ENCODE measurements around the gene E2F2. TPM values are rescaled to one million over a fixed set of nuclear protein-coding genes. Genes with fewer than 3 reads are reported as not detected.
A peak's percentile ranks its signal among the peaks of the same experiment; 100 is the strongest.

E2F2 gene
- total and polyA plus RNA-seq, 2 experiments from 2014 or later: 0.51 to 1.2 TPM

DNA sequence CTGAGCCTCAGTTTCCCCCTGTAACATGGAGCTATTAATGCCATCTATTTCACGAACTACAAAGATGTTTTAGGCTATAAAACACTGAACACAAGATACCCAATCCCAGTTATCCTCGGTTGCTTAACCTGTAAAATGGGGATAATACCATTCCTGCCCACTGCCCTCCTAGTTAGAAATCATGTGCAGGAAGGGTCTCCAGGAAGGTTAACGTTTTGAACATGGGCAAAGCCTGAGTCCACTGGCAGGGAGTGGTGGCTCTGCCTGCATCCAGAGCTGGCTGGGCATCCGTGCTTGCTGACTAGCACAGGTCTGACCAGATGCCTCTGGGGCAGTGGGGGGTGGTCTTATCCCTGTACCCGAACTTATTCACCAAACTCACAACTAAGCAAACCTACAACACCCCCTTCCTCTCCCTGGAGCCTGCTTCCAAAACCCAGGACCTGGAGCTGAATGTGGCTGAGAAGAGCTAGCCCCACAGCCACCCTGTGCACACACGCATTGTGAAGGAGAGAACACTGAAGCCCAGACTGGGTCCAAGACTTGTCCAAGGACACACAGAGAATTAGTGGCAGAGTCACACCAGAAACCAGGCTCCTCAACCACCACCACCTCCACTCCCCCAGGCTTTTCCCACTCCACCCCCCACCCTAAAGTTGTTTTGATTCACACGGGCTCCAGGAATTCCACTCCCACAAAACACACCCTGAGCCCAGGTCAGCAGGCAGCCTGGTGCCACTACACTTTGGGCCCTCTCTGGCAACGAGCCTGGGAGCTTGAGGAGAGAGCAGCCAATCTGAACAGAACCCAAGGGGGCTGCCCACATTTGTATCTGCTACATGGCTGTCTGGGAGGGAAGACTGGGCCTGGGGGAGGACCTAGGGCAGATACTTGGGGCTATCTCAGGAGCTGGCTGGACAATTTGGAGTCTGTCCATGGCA lies 1.6 kb downstream of the E2F2 start:
- H3K27me3 ChIP-seq (replicated peaks; ENCODE audit: insufficient read depth): no peaks in the 10 kb centered on the region
- in situ Hi-C loops (cut with MboI): no loop called here

DNA sequence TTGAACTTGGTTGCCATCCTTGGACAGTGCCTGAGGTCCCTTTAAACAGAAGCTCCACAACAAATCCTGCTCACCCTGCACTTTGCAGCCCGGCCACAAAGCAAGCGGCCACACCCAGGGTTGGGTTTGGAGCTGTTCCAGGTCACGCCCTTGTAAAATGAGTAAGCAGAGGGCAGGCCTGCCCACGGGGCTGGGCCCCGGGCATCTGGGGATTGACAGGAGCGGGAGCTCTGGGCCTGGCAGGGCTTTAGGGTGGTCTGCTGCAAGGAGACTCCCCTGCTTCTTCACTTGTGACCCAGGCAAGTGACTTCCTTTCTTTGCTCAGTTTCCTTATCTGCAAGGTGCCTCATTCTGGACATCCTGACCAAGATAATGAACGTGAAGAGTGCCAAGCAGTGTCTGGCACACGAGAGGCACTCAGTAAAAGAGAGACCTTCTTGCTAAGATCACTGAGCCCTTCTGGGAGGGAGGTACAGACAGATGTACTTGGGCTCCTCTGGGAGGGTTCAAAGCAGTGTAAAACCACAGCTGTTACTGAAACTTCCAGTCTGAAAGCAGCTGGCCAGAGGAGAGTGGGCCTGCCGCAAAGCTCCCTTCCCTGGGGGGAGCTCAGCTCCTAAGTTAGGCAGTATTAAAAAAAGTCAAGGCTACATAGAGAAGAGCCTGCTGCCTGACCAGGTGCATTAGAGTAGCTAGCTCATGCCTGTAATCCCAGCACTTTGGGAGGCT lies 2.6 kb downstream of the E2F2 start:
- in situ Hi-C loops (cut with MboI): no loop called here
- Histone ChIP-seq H3K27ac (no peak overlapping the region), H3K9me2 (ENCODE audit: insufficient read depth) (no peaks in the 10 kb centered on the region), H3K4me2 (ENCODE audit: unreplicated experiment) (peak overlapping the region; percentile 30), H3K4me1 (ENCODE audit: insufficient read depth) (0 out of 2 replicates have a peak, but pooled peaks cover 3% of the 10 kb centered on the region), H3K79me2 (ENCODE audit: insufficient read depth) (no peaks in the 10 kb centered on the region), H4K20me1 (ENCODE audit: insufficient read depth) (no peaks in the 10 kb centered on the region), H3K36me3 (ENCODE audit: low read depth) (no peaks in the 10 kb centered on the region), H2AFZ (peak overlapping the region; percentile 53), H3K27me3 (replicated peaks; ENCODE audit: insufficient read depth) (no peaks in the 10 kb centered on the region), H3K4me3 (no peak overlapping the region), H3F3A (ENCODE audit: insufficient read depth) (peaks cover 19% of the 10 kb centered on the region), H3K9me3 (ENCODE audit: low read depth) (no peaks in the 10 kb centered on the region), H3K9ac (no peak overlapping the region)
- no peak for TF ChIP-seq EZH2phosphoT487 (IDR thresholded peaks at IDR 0.05; ENCODE audit: insufficient read depth, low read depth)
- TF ChIP-seq EZH2 (IDR thresholded peaks at IDR 0.05; ENCODE audit: insufficient read depth, poor library complexity, severe bottlenecking): no peak
- peak; percentile 89 for DNase-seq
- WGBS, 2 experiments (ENCODE audit: low coverage in 1 of 2, low lambda C conversion rate in 2 of 2, missing lambda C conversion rate in 2 of 2): 13 to 17% methylated on average over 9 of the region's 9 CpGs

More for the DNA sequence above, 1.6 kb downstream of the E2F2 start:
- Histone ChIP-seq H2AFZ (no peak overlapping the region), H3F3A (ENCODE audit: insufficient read depth) (peaks cover 19% of the 10 kb centered on the region), H4K20me1 (ENCODE audit: insufficient read depth) (no peaks in the 10 kb centered on the region), H3K79me2 (ENCODE audit: insufficient read depth) (no peaks in the 10 kb centered on the region), H3K4me3 (no peak overlapping the region), H3K4me1 (ENCODE audit: insufficient read depth) (0 out of 2 replicates have a peak, but pooled peaks cover 3% of the 10 kb centered on the region), H3K4me2 (ENCODE audit: unreplicated experiment) (no peak overlapping the region), H3K9me3 (ENCODE audit: low read depth) (no peaks in the 10 kb centered on the region), H3K9ac (no peak overlapping the region), H3K27ac (no peak overlapping the region), H3K36me3 (ENCODE audit: low read depth) (no peaks in the 10 kb centered on the region), H3K9me2 (ENCODE audit: insufficient read depth) (no peaks in the 10 kb centered on the region)
- TF ChIP-seq EZH2 (IDR thresholded peaks at IDR 0.05; ENCODE audit: insufficient read depth, poor library complexity, severe bottlenecking): no peak
- no peak for TF ChIP-seq EZH2phosphoT487 (IDR thresholded peaks at IDR 0.05; ENCODE audit: insufficient read depth, low read depth)
- no peak for DNase-seq
- WGBS, 2 experiments (ENCODE audit: low coverage in 1 of 2, low lambda C conversion rate in 2 of 2, missing lambda C conversion rate in 2 of 2): 67 to 69% methylated on average over 8 of the region's 8 CpGs

DNA sequence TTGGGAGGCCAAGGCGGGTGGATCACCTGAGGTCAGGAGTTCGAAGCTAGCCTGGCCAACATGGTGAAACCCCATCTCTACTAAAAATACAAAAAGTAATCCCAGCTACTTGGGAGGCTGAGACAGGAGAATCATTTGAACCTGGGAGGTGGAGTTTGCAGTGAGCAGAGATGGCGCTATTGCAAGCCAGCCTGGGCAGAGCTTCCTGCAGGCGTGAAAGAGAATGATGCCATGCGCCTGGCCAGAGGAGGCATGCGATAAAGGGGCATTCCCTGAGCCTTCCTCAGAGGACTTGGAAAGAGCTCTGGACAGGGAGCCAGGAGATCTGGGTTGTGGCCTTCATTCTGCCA lies 3.2 kb downstream of the E2F2 start:
- DNase-seq: no peak
- Histone ChIP-seq H3K79me2 (ENCODE audit: insufficient read depth) (no peaks in the 10 kb centered on the region), H3K4me1 (ENCODE audit: insufficient read depth) (0 out of 2 replicates have a peak, but pooled peaks cover 3% of the 10 kb centered on the region), H3K27ac (no peak overlapping the region), H3F3A (ENCODE audit: insufficient read depth) (peaks cover 19% of the 10 kb centered on the region), H3K4me2 (ENCODE audit: unreplicated experiment) (peak overlapping the region; percentile 30), H3K9me2 (ENCODE audit: insufficient read depth) (no peaks in the 10 kb centered on the region), H3K36me3 (ENCODE audit: low read depth) (no peaks in the 10 kb centered on the region), H2AFZ (peak overlapping the region; percentile 53), H3K9me3 (ENCODE audit: low read depth) (no peaks in the 10 kb centered on the region), H3K27me3 (replicated peaks; ENCODE audit: insufficient read depth) (no peaks in the 10 kb centered on the region), H4K20me1 (ENCODE audit: insufficient read depth) (no peaks in the 10 kb centered on the region), H3K9ac (no peak overlapping the region), H3K4me3 (no peak overlapping the region)
- WGBS, 2 experiments (ENCODE audit: low coverage in 1 of 2, low lambda C conversion rate in 2 of 2, missing lambda C conversion rate in 2 of 2): 42 to 46% methylated on average over 6 of the region's 6 CpGs
- in situ Hi-C loops (cut with MboI): no loop called here
- TF ChIP-seq EZH2phosphoT487 (IDR thresholded peaks at IDR 0.05; ENCODE audit: insufficient read depth, low read depth): no peak
- no peak for TF ChIP-seq EZH2 (IDR thresholded peaks at IDR 0.05; ENCODE audit: insufficient read depth, poor library complexity, severe bottlenecking)

DNA sequence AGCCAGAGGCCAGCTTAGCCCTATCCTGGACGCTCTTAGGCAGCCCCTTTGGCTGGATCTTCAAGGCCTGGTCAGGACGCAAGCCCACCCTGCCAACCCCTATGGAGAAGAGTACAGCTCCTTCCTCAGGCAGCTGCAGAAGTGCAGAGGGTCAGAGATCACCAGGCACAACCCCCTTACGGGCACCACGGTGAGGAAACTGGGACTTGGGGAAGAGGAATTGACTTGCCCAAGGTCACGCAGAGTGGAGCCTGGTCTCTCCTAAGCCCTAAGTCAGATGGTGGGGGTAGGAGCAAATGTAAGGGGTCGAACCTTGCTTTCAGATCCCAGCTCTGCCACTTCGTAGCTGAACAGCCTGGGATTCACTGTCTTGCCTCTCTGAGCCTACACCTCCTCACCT lies 3.7 kb downstream of the E2F2 start:
- Histone ChIP-seq H2AFZ (no peak overlapping the region), H3K79me2 (ENCODE audit: insufficient read depth) (no peaks in the 10 kb centered on the region), H3K4me2 (ENCODE audit: unreplicated experiment) (no peak overlapping the region), H4K20me1 (ENCODE audit: insufficient read depth) (no peaks in the 10 kb centered on the region), H3K36me3 (ENCODE audit: low read depth) (no peaks in the 10 kb centered on the region), H3K4me1 (ENCODE audit: insufficient read depth) (0 out of 2 replicates have a peak, but pooled peaks cover 3% of the 10 kb centered on the region), H3F3A (ENCODE audit: insufficient read depth) (peaks cover 16% of the 10 kb centered on the region), H3K9ac (no peak overlapping the region), H3K27me3 (replicated peaks; ENCODE audit: insufficient read depth) (no peaks in the 10 kb centered on the region), H3K9me2 (ENCODE audit: insufficient read depth) (no peaks in the 10 kb centered on the region), H3K4me3 (no peak overlapping the region), H3K9me3 (ENCODE audit: low read depth) (no peaks in the 10 kb centered on the region), H3K27ac (no peak overlapping the region)
- in situ Hi-C loops (cut with MboI): no loop called here
- DNase-seq: no peak
- WGBS, 2 experiments (ENCODE audit: low coverage in 1 of 2, low lambda C conversion rate in 2 of 2, missing lambda C conversion rate in 2 of 2): 91 to 96% methylated on average over 7 of the region's 7 CpGs
- TF ChIP-seq EZH2 (IDR thresholded peaks at IDR 0.05; ENCODE audit: insufficient read depth, poor library complexity, severe bottlenecking): no peak
- no peak for TF ChIP-seq EZH2phosphoT487 (IDR thresholded peaks at IDR 0.05; ENCODE audit: insufficient read depth, low read depth)
